HG03097 (cell line): ENCODE results near the gene POU2F2.
A peak's percentile ranks its signal among the peaks of the same experiment; 100 is the strongest.

ENCODE experiments used
- ATAC-seq: cut with Tn5 transposase; IDR thresholded peaks from one replicate; pipeline ENCODE4 v1.9.1; 2021; ENCODE audit not compliant: unreplicated experiment, low FRiP score

The POU2F2 gene

GRCh38 chr19:42155796-42156195 is 23.6 kb upstream of the POU2F2 start:
- ATAC-seq: no peak

- no peak for ATAC-seq
These were observed 22.5 kb upstream of the POU2F2 start for GRCh38 chr19:42154471-42155323.

- ATAC-seq: no peak
These were observed 21.6 kb upstream of the POU2F2 start for GRCh38 chr19:42153672-42154433.

- no peak for ATAC-seq
These were observed 20.8 kb upstream of the POU2F2 start for GRCh38 chr19:42152910-42153671.

GRCh38 chr19:42151782-42152684 is 19.8 kb upstream of the POU2F2 start:
- no peak for ATAC-seq

GRCh38 chr19:42150911-42151361 is 18.7 kb upstream of the POU2F2 start:
- no peak for ATAC-seq

GRCh38 chr19:42150364-42150763 is 18.1 kb upstream of the POU2F2 start:
- no peak for ATAC-seq

- ATAC-seq: no peak
These were observed 17.4 kb upstream of the POU2F2 start for GRCh38 chr19:42149447-42150202.

GRCh38 chr19:42148266-42148665 is 16.0 kb upstream of the POU2F2 start:
- ATAC-seq: no peak

- no peak for ATAC-seq
These were observed 11.3 kb upstream of the POU2F2 start for GRCh38 chr19:42143341-42144234.

GRCh38 chr19:42140125-42140754 is 8.0 kb upstream of the POU2F2 start:
- ATAC-seq: no peak

- no peak for ATAC-seq
These were observed 2.4 kb upstream of the POU2F2 start for GRCh38 chr19:42134535-42135070.

- peak; percentile 33 for ATAC-seq
These were observed 744 bp upstream of the POU2F2 start for GRCh38 chr19:42132851-42133528.

- ATAC-seq: no peak
These were observed 857 bp downstream of the POU2F2 start for GRCh38 chr19:42131149-42132029.

GRCh38 chr19:42130254-42130573 is 2.0 kb downstream of the POU2F2 start:
- no peak for ATAC-seq
